Smooth muscle cell (in vitro differentiated cells): ENCODE data around the gene NMBR. TPM values are rescaled to one million over a fixed set of nuclear protein-coding genes. Genes with fewer than 3 reads are reported as not detected.

ENCODE experiments used
- DNase-seq: peaks from one replicate; lab custom pipeline; 2025; ENCODE audit not compliant: unreplicated experiment; lab: John Stamatoyannopoulos, UW
- H2AFZ ChIP-seq: fragments of 200-600 bp; sonication (generic); 2 replicates; pipeline ENCODE4 v1.6.0; 2016; ENCODE audit warnings: antibody characterized with exemption, low read depth, mild to moderate bottlenecking
- H3F3A ChIP-seq: fragments of 200-600 bp; sonication (generic); 2 replicates; pipeline ENCODE4 v1.6.0; 2017; ENCODE audit warnings: antibody characterized with exemption, low read depth
- H3K27ac ChIP-seq: fragments of 200-600 bp; sonication (generic); 2 replicates; pipeline ENCODE4 v1.5.1; 2016; ENCODE audit warnings: low read depth, mild to moderate bottlenecking
- H3K27me3 ChIP-seq: fragments of 200-600 bp; sonication (generic); 2 replicates; pipeline ENCODE4 v1.6.1; 2016; ENCODE audit warnings: low read depth, mild to moderate bottlenecking
- H3K36me3 ChIP-seq: fragments of 200-600 bp; sonication (generic); 2 replicates; pipeline ENCODE4 v1.5.1; 2016; ENCODE audit warnings: low read depth
- H3K4me1 ChIP-seq: fragments of 200-600 bp; sonication (generic); 2 replicates; pipeline ENCODE4 v1.5.1; 2016; ENCODE audit warnings: low read depth
- H3K4me2 ChIP-seq: fragments of 200-600 bp; sonication (generic); 2 replicates; pipeline ENCODE4 v1.6.0; 2016; ENCODE audit warnings: mild to moderate bottlenecking
- H3K4me3 ChIP-seq: fragments of 200-600 bp; sonication (generic); 2 replicates; pipeline ENCODE4 v1.5.1; 2016; ENCODE audit warnings: mild to moderate bottlenecking
- H3K79me2 ChIP-seq: fragments of 200-600 bp; sonication (generic); 2 replicates; pipeline ENCODE4 v1.6.0; 2016; ENCODE audit warnings: low read depth, mild to moderate bottlenecking
- H3K9ac ChIP-seq: fragments of 200-600 bp; sonication (generic); 2 replicates; pipeline ENCODE4 v1.6.0; 2016; ENCODE audit warnings: low read depth
- H3K9me3 ChIP-seq: fragments of 200-600 bp; sonication (generic); replicated peaks from 2 replicates; pipeline ENCODE4 v1.5.1; 2016; ENCODE audit warnings: low read depth
- H4K20me1 ChIP-seq: fragments of 200-600 bp; sonication (generic); 2 replicates; pipeline ENCODE4 v1.6.0; 2016; ENCODE audit warnings: low read depth
- CTCF ChIP-seq: fragments of 200-600 bp; sonication (generic); IDR thresholded peaks from 2 replicates; pipeline ENCODE4 v1.5.1; 2017; ENCODE audit warnings: borderline replicate concordance, mild to moderate bottlenecking, antibody characterized with exemption; ENCODE audit not compliant: insufficient read depth, poor library complexity, severe bottlenecking
- WGBS: methylation state at CpG from one replicate; pipeline ENCODE4 v1.1.7; 2016; ENCODE audit warnings: low lambda C conversion rate; 5-methylcytosine and 5-hydroxymethylcytosine counted together
- polyA plus RNA-seq: library from polyadenylated mRNA; unstranded; fragments of >200 nt; fragmentation: Nextera tagmentation; extraction: Ambion mirVana; gene quantifications from 2 replicates; pipeline ENCODE4 v1.2.1, GENCODE V29; 2016
- total RNA-seq: library from RNA; depleted of rRNA; stranded (reverse); fragments of >200 nt; gene quantifications from 2 replicates; pipeline ENCODE4 v1.2.3, GENCODE V29; 2014

NMBR gene
- total and polyA plus RNA-seq, 2 experiments from 2014 or later: not detected

DNA sequence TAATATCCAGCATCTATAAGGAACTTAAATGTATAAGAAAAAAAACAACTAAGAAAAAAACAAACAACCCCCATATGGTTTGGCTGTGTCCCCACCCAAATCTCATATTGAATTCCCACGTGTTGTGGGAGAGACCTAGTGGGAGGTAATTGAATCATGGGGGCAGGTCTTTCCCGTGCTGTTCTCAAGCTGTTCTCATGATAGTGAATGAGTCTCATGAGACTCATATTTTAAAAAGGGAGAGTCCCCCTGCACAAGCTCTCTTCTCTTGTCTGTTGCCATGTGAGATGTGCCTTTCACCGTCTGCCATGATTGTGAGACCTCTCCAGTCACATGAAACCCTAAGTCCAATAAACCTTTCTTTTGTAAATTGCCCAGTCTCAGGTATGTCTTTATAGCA, 119.8 kb downstream of the NMBR start:
- H3K9me3 ChIP-seq: no peaks in the 10 kb centered on the region
- peaks cover 18% of the 10 kb centered on the region for H3K4me1 ChIP-seq
- H3K4me3 ChIP-seq: no peak overlapping the region
- no peak overlapping the region for H2AFZ ChIP-seq
- no peak for TF ChIP-seq CTCF
- H3K27ac ChIP-seq: no peak overlapping the region
- peaks cover 5% of the 10 kb centered on the region for H3K79me2 ChIP-seq
- H3K4me2 ChIP-seq: no peak overlapping the region
- no peaks in the 10 kb centered on the region for H4K20me1 ChIP-seq
- H3F3A ChIP-seq: no peaks in the 10 kb centered on the region
- no peaks in the 10 kb centered on the region for H3K36me3 ChIP-seq
- DNase-seq: no peak
- no peak overlapping the region for H3K9ac ChIP-seq
- H3K27me3 ChIP-seq: no peaks in the 10 kb centered on the region
- WGBS: 95% methylated on average over 3 of the region's 3 CpGs

- H4K20me1 ChIP-seq: no peaks in the 10 kb centered on the region
- TF ChIP-seq CTCF: no peak
- no peak overlapping the region for H2AFZ ChIP-seq
- no peaks in the 10 kb centered on the region for H3F3A ChIP-seq
- H3K79me2 ChIP-seq: peaks cover 5% of the 10 kb centered on the region
- H3K27me3 ChIP-seq: no peaks in the 10 kb centered on the region
- peaks cover 18% of the 10 kb centered on the region for H3K4me1 ChIP-seq
- no peak for DNase-seq
- no peak overlapping the region for H3K9ac ChIP-seq
- H3K27ac ChIP-seq: no peak overlapping the region
- H3K4me3 ChIP-seq: no peak overlapping the region
- no peaks in the 10 kb centered on the region for H3K9me3 ChIP-seq
- no peak overlapping the region for H3K4me2 ChIP-seq
- H3K36me3 ChIP-seq: no peaks in the 10 kb centered on the region
Measured at GRCh38 chr6:142026471-142026870, 120.5 kb downstream of the NMBR start.

Other genes starting within 250 kb of the NMBR start
- not detected in 2 replicates for gene GJE1, start 14.2 kb downstream of the NMBR start, total RNA-seq
- not detected in 2 replicates for gene GJE1, start 14.2 kb downstream of the NMBR start, polyA plus RNA-seq
- 92.7 and 94.1 TPM in 2 replicates for gene VTA1, start 141 bp upstream of the NMBR start, total RNA-seq
- gene VTA1, start 141 bp upstream of the NMBR start, polyA plus RNA-seq: 58.5 and 69.7 TPM in 2 replicates
- gene ADGRG6, start 154.9 kb upstream of the NMBR start, total RNA-seq: 11.3 and 14.2 TPM in 2 replicates
- gene ADGRG6, start 154.9 kb upstream of the NMBR start, polyA plus RNA-seq: 0.77 and 3.9 TPM in 2 replicates